H1 (cell line): Measurements from ENCODE around the gene KNDC1. TPM values are rescaled to one million over a fixed set of nuclear protein-coding genes. Genes with fewer than 3 reads are reported as not detected.
A peak's percentile ranks its signal among the peaks of the same experiment; 100 is the strongest.

Experiments
- CTCF ChIA-PET: fragments of 300-600 bp; sonication (Branson Sonifier 250); formaldehyde crosslinking; loops from one replicate; lab custom pipeline; 2021; ENCODE audit not compliant: partially characterized antibody; lab: Charles Lee
- POLR2A ChIA-PET: fragments of 300-600 bp; sonication (Branson Sonifier 250); formaldehyde crosslinking; loops from one replicate; lab custom pipeline; 2021; ENCODE audit warnings: inconsistent platforms; ENCODE audit not compliant: partially characterized antibody; lab: Charles Lee
- DNase-seq, 2 experiments: peaks; one replicate each; pipeline versions ENCODE4 v3.0.0 to v3.0.0-alpha.2; 2010 to 2022; ENCODE audit warnings: low spot score in 2 of 2, low read depth in 1 of 2, mixed read lengths in 1 of 2
- FAIRE-seq: peaks from 2 replicates; lab custom pipeline; 2011; peaks lifted over from hg19 to GRCh38; lab: Jason Lieb, UNC
- H2AFZ ChIP-seq: 2 replicates; pipeline ENCODE4 v1.8.1; 2012; ENCODE audit warnings: low read length, inconsistent platforms
- H2AK5ac ChIP-seq: 2 replicates; pipeline ENCODE4 v1.6.1; 2013; ENCODE audit warnings: low read depth, low read length
- H2BK120ac ChIP-seq: replicated peaks from 2 replicates; pipeline ENCODE3; 2013; ENCODE audit warnings: low read depth, low read length, inconsistent platforms
- H2BK12ac ChIP-seq: 2 replicates; pipeline ENCODE4 v1.6.1; 2013; ENCODE audit warnings: low read depth, low read length
- H2BK15ac ChIP-seq: 2 replicates; pipeline ENCODE4 v1.6.1; 2013; ENCODE audit warnings: low read length
- H2BK20ac ChIP-seq: 2 replicates; pipeline ENCODE4 v1.6.1; 2013; ENCODE audit warnings: low read length
- H2BK5ac ChIP-seq: 2 replicates; pipeline ENCODE4 v1.6.1; 2013; ENCODE audit warnings: low read depth, low read length
- H3K14ac ChIP-seq: 2 replicates; pipeline ENCODE4 v1.6.1; 2013; ENCODE audit warnings: inconsistent platforms; ENCODE audit not compliant: insufficient read length
- H3K18ac ChIP-seq: 2 replicates; pipeline ENCODE4 v1.6.1; 2013; ENCODE audit warnings: low read length; ENCODE audit errors: extremely low read depth
- H3K23ac ChIP-seq: 2 replicates; pipeline ENCODE4 v1.6.1; 2013; ENCODE audit warnings: inconsistent platforms; ENCODE audit not compliant: insufficient read length
- H3K23me2 ChIP-seq: 2 replicates; pipeline ENCODE4 v1.6.1; 2013; ENCODE audit warnings: low read depth, low read length
- H3K27ac ChIP-seq: 2 replicates; pipeline ENCODE4 v1.6.1; 2011; ENCODE audit warnings: low read depth, low read length, inconsistent platforms
- H3K27me3 ChIP-seq, 4 experiments: replicated peaks in 1 of 4; 1 replicate in 1 of 4; 2 replicates in 3 of 4; pipeline versions ENCODE4 v1.6.1 to v1.8.1; 2011 to 2013; ENCODE audit warnings: low read length in 3 of 4, mild to moderate bottlenecking in 3 of 4, inconsistent platforms in 2 of 4, mixed read lengths in 2 of 4, moderate library complexity in 1 of 4; ENCODE audit not compliant: control insufficient read depth in 3 of 4, insufficient read depth in 3 of 4; ENCODE audit errors: extremely low read depth in 1 of 4
- H3K36me3 ChIP-seq, 4 experiments: 2 replicates each; pipeline versions ENCODE4 v1.6.1 to v1.8.1; 2011 to 2013; ENCODE audit warnings: mild to moderate bottlenecking in 4 of 4, low read length in 3 of 4, moderate library complexity in 2 of 4, control low read depth in 1 of 4, inconsistent platforms in 1 of 4; ENCODE audit not compliant: insufficient read depth in 4 of 4, control insufficient read depth in 2 of 4
- H3K4ac ChIP-seq: replicated peaks from 2 replicates; pipeline ENCODE3; 2013; ENCODE audit warnings: low read length, low read depth, mixed read lengths, inconsistent platforms; ENCODE audit not compliant: insufficient read length
- H3K4me1 ChIP-seq, 4 experiments: replicated peaks in 1 of 4; 1 replicate in 1 of 4; 2 replicates in 3 of 4; pipeline versions ENCODE4 v1.6.1 to v1.8.1; 2011 to 2013; ENCODE audit warnings: low read length in 3 of 4, inconsistent platforms in 2 of 4, mixed read lengths in 1 of 4; ENCODE audit not compliant: insufficient read depth in 4 of 4, control insufficient read depth in 3 of 4
- H3K4me2 ChIP-seq, 2 experiments: 2 replicates each; pipeline versions ENCODE4 v1.6.1 to v1.8.1; 2011 to 2013; ENCODE audit warnings: low read depth in 2 of 2, low read length in 2 of 2, control low read depth in 1 of 2, inconsistent platforms in 1 of 2, mild to moderate bottlenecking in 1 of 2; ENCODE audit not compliant: insufficient read depth in 1 of 2
- H3K4me3 ChIP-seq, 4 experiments: fragments of 200-600, 300-600 bp in 1 of 4; sonication (generic), shearing (Covaris generic), sonication (Bioruptor Twin) in 1 of 4; 2 replicates each; pipeline versions ENCODE4 v1.5.1 to v1.8.1; 2011 to 2016; ENCODE audit warnings: low read length in 4 of 4, low read depth in 3 of 4, control low read depth in 2 of 4, inconsistent platforms in 2 of 4, mild to moderate bottlenecking in 2 of 4, mixed read lengths in 1 of 4, moderate library complexity in 1 of 4; ENCODE audit not compliant: insufficient read depth in 2 of 4; ENCODE audit errors: extremely low read depth in 1 of 4
- H3K56ac ChIP-seq: replicated peaks from 2 replicates; pipeline ENCODE3; 2013; ENCODE audit warnings: low read depth, mild to moderate bottlenecking, mixed read lengths, low read length, inconsistent platforms; ENCODE audit not compliant: insufficient read length
- H3K79me1 ChIP-seq: 2 replicates; pipeline ENCODE4 v1.6.1; 2013; ENCODE audit warnings: low read depth, low read length, control low read depth
- H3K79me2 ChIP-seq, 2 experiments: 2 replicates each; pipeline versions ENCODE4 v1.6.1 to v1.8.1; 2012 to 2013; ENCODE audit warnings: low read length in 2 of 2, mild to moderate bottlenecking in 2 of 2, inconsistent platforms in 1 of 2; ENCODE audit not compliant: insufficient read depth in 2 of 2, control insufficient read depth in 1 of 2
- H3K9ac ChIP-seq, 4 experiments: replicated peaks in 1 of 4; 1 replicate in 1 of 4; 2 replicates in 3 of 4; pipeline versions ENCODE4 v1.6.1 to v1.8.1; 2011 to 2013; ENCODE audit warnings: low read depth in 3 of 4, low read length in 3 of 4, control low read depth in 2 of 4, mild to moderate bottlenecking in 2 of 4, moderate library complexity in 2 of 4, inconsistent platforms in 1 of 4; ENCODE audit errors: extremely low read depth in 1 of 4
- H3K9me3 ChIP-seq, 2 experiments: 2 replicates each; pipeline versions ENCODE4 v1.6.1 to v1.8.1; 2012 to 2013; ENCODE audit warnings: mild to moderate bottlenecking in 2 of 2, moderate library complexity in 2 of 2, control low read depth in 1 of 2, inconsistent platforms in 1 of 2, low read depth in 1 of 2, low read length in 1 of 2, mixed read lengths in 1 of 2; ENCODE audit not compliant: insufficient read depth in 2 of 2
- H4K20me1 ChIP-seq, 2 experiments: replicated peaks in 1 of 2; 2 replicates each; pipeline versions ENCODE3 to v1.8.1; 2011 to 2013; ENCODE audit warnings: inconsistent platforms in 2 of 2, low read length in 2 of 2, mild to moderate bottlenecking in 1 of 2; ENCODE audit not compliant: insufficient read depth in 2 of 2, control insufficient read depth in 1 of 2
- H4K5ac ChIP-seq: 2 replicates; pipeline ENCODE4 v1.6.1; 2013; ENCODE audit warnings: low read length, low read depth, mixed read lengths, inconsistent platforms; ENCODE audit not compliant: insufficient read length
- H4K8ac ChIP-seq: 2 replicates; pipeline ENCODE4 v1.8.0; 2013; ENCODE audit warnings: mild to moderate bottlenecking, moderate library complexity, low read length, inconsistent platforms; ENCODE audit not compliant: insufficient read depth; ENCODE audit errors: extremely low read depth
- H4K91ac ChIP-seq: replicated peaks from 2 replicates; pipeline ENCODE3; 2013; ENCODE audit warnings: low read length, mixed read lengths, inconsistent platforms; ENCODE audit not compliant: insufficient read length
- ATF2 ChIP-seq: IDR thresholded peaks from 2 replicates; pipeline ENCODE4 v1.6.1; 2012; ENCODE audit warnings: low read length, inconsistent platforms
- BRCA1 ChIP-seq: IDR thresholded peaks from 2 replicates; pipeline ENCODE4 v1.6.1; 2012; ENCODE audit warnings: low read depth, low read length, improper control_type of control experiment
- CHD2 ChIP-seq: IDR thresholded peaks from 2 replicates; pipeline ENCODE4 v1.6.1; 2012; ENCODE audit warnings: low read length, improper control_type of control experiment
- EZH2 ChIP-seq: fragments of 200-600 bp; sonication (generic); IDR thresholded peaks from 2 replicates; pipeline ENCODE4 v1.7.1; 2012; ENCODE audit warnings: low read depth, mild to moderate bottlenecking, moderate library complexity, low read length, inconsistent platforms; ENCODE audit not compliant: severe bottlenecking
- SP1 ChIP-seq: IDR thresholded peaks from 2 replicates; pipeline ENCODE4 v1.6.1; 2011; ENCODE audit warnings: low read depth, low read length
- TAF1 ChIP-seq: IDR thresholded peaks from 2 replicates; pipeline ENCODE4 v1.6.1; 2011; ENCODE audit warnings: mild to moderate bottlenecking, low read depth, low read length
- TAF7 ChIP-seq: optimal IDR thresholded peaks from 2 replicates; pipeline ENCODE3; 2011; ENCODE audit warnings: low read depth, mild to moderate bottlenecking, inconsistent platforms, low read length, moderate library complexity, borderline replicate concordance
- WGBS, 2 experiments: shearing (Covaris generic) in 1 of 2; methylation state at CpG; one replicate each; pipeline versions ENCODE4 v1.1.6 to v1.1.7; 2013 to 2015; ENCODE audit warnings: low lambda C conversion rate in 2 of 2, mixed read lengths in 2 of 2, inconsistent platforms in 1 of 2, low coverage in 1 of 2, missing lambda C conversion rate in 1 of 2; ENCODE audit not compliant: insufficient replicate concordance in 2 of 2, insufficient coverage in 1 of 2, insufficient read length in 1 of 2; ENCODE audit errors: extremely low coverage in 1 of 2, missing lambda C conversion rate in 1 of 2; 5-methylcytosine and 5-hydroxymethylcytosine counted together
- polyA plus RNA-seq, 7 experiments: library from polyadenylated mRNA; depleted of rRNA in 3 of 7; stranded (reverse) in 5 of 7; unstranded in 2 of 7; fragments of >200 nt in 5 of 7; fragments of 200-250 nt in 2 of 7; gene quantifications; 1 replicate in 5 of 7; 2 replicates in 1 of 7; 4 replicates in 1 of 7; pipeline versions ENCODE4 v1.2.1 to v1.2.3, GENCODE V29; 2011 to 2013; ENCODE audit warnings: missing spikeins in 2 of 7, mixed read lengths in 2 of 7
- total RNA-seq: library from RNA; stranded (reverse); fragmentation: NEBNext Ultra II Directional; extraction: Animal tissue kit (Norgen Biotek cat#: 25700); gene quantifications from 2 replicates; pipeline ENCODE4 v1.2.1, GENCODE V29; 2021

Gene KNDC1
- total and polyA plus RNA-seq, 2 of the 8 experiments (the other 6 are each of a cell fraction or from before 2014, with no cell fraction given), result 7.5 to 16.7 TPM

GRCh38 chr10:133161486-133162109 lies 1.6 kb downstream of the KNDC1 start:
- peak overlapping the region; percentile 53 to 94 (median 63); a peak in 6 of 8 replicates for H3K4me3 ChIP-seq
- peaks cover 20% of the 10 kb centered on the region for H3K79me1 ChIP-seq
- H3K18ac ChIP-seq, result no peak overlapping the region
- no peak overlapping the region for H3K9ac ChIP-seq
- peaks cover 10% of the 10 kb centered on the region; the same call in 1 of the 2 replicates for H3K23me2 ChIP-seq
- H3K56ac ChIP-seq, result no peak overlapping the region
- peaks cover 0 to 6% (median 2%) of the 10 kb centered on the region in 4 experiments; a peak in 3 of 8 replicates for H3K36me3 ChIP-seq
- H4K91ac ChIP-seq, result peak overlapping the region; percentile 77
- no peak overlapping the region for H3K27ac ChIP-seq
- no peak for DNase-seq
- no peak overlapping the region for H3K23ac ChIP-seq
- no peak overlapping the region for H2BK12ac ChIP-seq
- peaks cover 0 to 14% of the 10 kb centered on the region in 2 experiments for H4K20me1 ChIP-seq
- H3K9me3 ChIP-seq, result no peaks in the 10 kb centered on the region
- H3K14ac ChIP-seq, result no peak overlapping the region
- H3K4me1 ChIP-seq, result peaks cover 3 to 51% (median 24%) of the 10 kb centered on the region in 4 experiments
- peaks cover 0 to 10% of the 10 kb centered on the region in 2 experiments; a peak in 1 of 4 replicates for H3K79me2 ChIP-seq
- no peak for TF ChIP-seq SP1
- TF ChIP-seq BRCA1, result no peak
- no peak for TF ChIP-seq ATF2
- TF ChIP-seq EZH2, result peak; percentile 7
- no peak for TF ChIP-seq CHD2
- TF ChIP-seq TAF7, result no peak
- no peak for TF ChIP-seq TAF1
- no peak overlapping the region for H2AFZ ChIP-seq
- H4K8ac ChIP-seq, result peak overlapping the region; percentile 35
- no peak overlapping the region for H2BK120ac ChIP-seq
- ChIA-PET POLR2A (interaction anchor here (0.8 to 2.5 kb wide), 8 partner anchors 9 to 65 kb away, joined by 3 to 6 read pairs (median 4); no protein-coding TSS in a partner anchor), CTCF (interaction anchor here (0.6 to 3.8 kb wide), 12 partner anchors 12 to 268 kb away, joined by 3 to 18 read pairs (median 4); no protein-coding TSS in a partner anchor)
- H2BK5ac ChIP-seq, result peak overlapping the region; percentile 55; the same call in 1 of the 2 replicates
- H2AK5ac ChIP-seq, result no peak overlapping the region
- H4K5ac ChIP-seq, result no peak overlapping the region
- no peak overlapping the region for H2BK20ac ChIP-seq
- H3K4me2 ChIP-seq, result peak overlapping the region; percentile 90 to 92
- FAIRE-seq, result no peak
- H2BK15ac ChIP-seq, result 0 out of 2 replicates have a peak overlapping the region, but pooled peaks have one; percentile 72
- 82% methylated on average over 29 of the region's 33 CpGs; no CpG with 5 or more reads in 1 of the 2 experiments for WGBS, 2 experiments
- no peak overlapping the region for H3K4ac ChIP-seq
- H3K27me3 ChIP-seq, result peaks cover 0 to 3% (median 0%) of the 10 kb centered on the region in 4 experiments; a peak in 2 of 7 replicates
